ENCODE data around the gene SLC16A3.

SLC16A3 gene

GRCh38 chr17:82267575-82268379, 38.9 kb downstream of the SLC16A3 start (continued):
- TF ChIP-seq PATZ1 (tag by site-specific recombination; IDR thresholded peaks at IDR 0.05) (peak; percentile 84), MZF1 (tag by site-specific recombination; IDR thresholded peaks at IDR 0.05; ENCODE audit: borderline replicate concordance) (no peak), ZNF558 (tag by site-specific recombination; IDR thresholded peaks at IDR 0.05) (no peak), ZNF701 (tag by site-specific recombination; IDR thresholded peaks at IDR 0.05) (no peak), ZNF610 (tag by site-specific recombination; IDR thresholded peaks at IDR 0.05; ENCODE audit: borderline replicate concordance) (no peak), ZNF248 (tag by site-specific recombination; IDR thresholded peaks at IDR 0.05) (no peak), ZNF560 (tag by site-specific recombination; IDR thresholded peaks at IDR 0.05; ENCODE audit: borderline replicate concordance) (no peak), ZNF623 (tag by site-specific recombination; IDR thresholded peaks at IDR 0.05) (peak; percentile 5; the same call in 1 of the 2 replicates), ZBTB48 (tag by site-specific recombination; IDR thresholded peaks at IDR 0.05) (no peak), ZNF366 (tag by site-specific recombination; conservative IDR thresholded peaks at IDR 0.05) (peak; percentile 49; the same call in 1 of the 2 replicates), OVOL3 (tag by site-specific recombination; IDR thresholded peaks at IDR 0.05) (no peak), ZSCAN16 (tag by site-specific recombination; IDR thresholded peaks at IDR 0.05) (no peak), GLIS2 (tag by site-specific recombination; IDR thresholded peaks at IDR 0.05) (peak; percentile 82), TCF7L2 (IDR thresholded peaks at IDR 0.05; ENCODE audit: borderline replicate concordance, low read depth, low read length) (no peak), ZBTB44 (tag by site-specific recombination; IDR thresholded peaks at IDR 0.05) (no peak), ZNF473 (tag by site-specific recombination; IDR thresholded peaks at IDR 0.05) (no peak), BCL6B (tag by site-specific recombination; IDR thresholded peaks at IDR 0.05) (no peak), ZNF677 (tag by site-specific recombination; IDR thresholded peaks at IDR 0.05) (0 out of 2 replicates have a peak, but pooled peaks have one; percentile 12), ZNF645 (tag by site-specific recombination; IDR thresholded peaks at IDR 0.05) (no peak), KLF8 (tag by site-specific recombination; IDR thresholded peaks at IDR 0.05) (peak; percentile 25; the same call in 1 of the 2 replicates), ZNF660 (tag by site-specific recombination; IDR thresholded peaks at IDR 0.05) (peak; percentile 78)
- TF ChIP-seq, protein P1, sequence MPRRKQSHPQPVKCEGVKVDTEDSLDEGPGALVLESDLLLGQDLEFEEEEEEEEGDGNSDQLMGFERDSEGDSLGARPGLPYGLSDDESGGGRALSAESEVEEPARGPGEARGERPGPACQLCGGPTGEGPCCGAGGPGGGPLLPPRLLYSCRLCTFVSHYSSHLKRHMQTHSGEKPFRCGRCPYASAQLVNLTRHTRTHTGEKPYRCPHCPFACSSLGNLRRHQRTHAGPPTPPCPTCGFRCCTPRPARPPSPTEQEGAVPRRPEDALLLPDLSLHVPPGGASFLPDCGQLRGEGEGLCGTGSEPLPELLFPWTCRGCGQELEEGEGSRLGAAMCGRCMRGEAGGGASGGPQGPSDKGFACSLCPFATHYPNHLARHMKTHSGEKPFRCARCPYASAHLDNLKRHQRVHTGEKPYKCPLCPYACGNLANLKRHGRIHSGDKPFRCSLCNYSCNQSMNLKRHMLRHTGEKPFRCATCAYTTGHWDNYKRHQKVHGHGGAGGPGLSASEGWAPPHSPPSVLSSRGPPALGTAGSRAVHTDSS (tag by site-specific recombination; IDR thresholded peaks at IDR 0.05) = no peak
- TF ChIP-seq, protein P2, sequence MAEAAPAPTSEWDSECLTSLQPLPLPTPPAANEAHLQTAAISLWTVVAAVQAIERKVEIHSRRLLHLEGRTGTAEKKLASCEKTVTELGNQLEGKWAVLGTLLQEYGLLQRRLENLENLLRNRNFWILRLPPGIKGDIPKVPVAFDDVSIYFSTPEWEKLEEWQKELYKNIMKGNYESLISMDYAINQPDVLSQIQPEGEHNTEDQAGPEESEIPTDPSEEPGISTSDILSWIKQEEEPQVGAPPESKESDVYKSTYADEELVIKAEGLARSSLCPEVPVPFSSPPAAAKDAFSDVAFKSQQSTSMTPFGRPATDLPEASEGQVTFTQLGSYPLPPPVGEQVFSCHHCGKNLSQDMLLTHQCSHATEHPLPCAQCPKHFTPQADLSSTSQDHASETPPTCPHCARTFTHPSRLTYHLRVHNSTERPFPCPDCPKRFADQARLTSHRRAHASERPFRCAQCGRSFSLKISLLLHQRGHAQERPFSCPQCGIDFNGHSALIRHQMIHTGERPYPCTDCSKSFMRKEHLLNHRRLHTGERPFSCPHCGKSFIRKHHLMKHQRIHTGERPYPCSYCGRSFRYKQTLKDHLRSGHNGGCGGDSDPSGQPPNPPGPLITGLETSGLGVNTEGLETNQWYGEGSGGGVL (tag by site-specific recombination; IDR thresholded peaks at IDR 0.05) = no peak
- TF ChIP-seq, protein P3, sequence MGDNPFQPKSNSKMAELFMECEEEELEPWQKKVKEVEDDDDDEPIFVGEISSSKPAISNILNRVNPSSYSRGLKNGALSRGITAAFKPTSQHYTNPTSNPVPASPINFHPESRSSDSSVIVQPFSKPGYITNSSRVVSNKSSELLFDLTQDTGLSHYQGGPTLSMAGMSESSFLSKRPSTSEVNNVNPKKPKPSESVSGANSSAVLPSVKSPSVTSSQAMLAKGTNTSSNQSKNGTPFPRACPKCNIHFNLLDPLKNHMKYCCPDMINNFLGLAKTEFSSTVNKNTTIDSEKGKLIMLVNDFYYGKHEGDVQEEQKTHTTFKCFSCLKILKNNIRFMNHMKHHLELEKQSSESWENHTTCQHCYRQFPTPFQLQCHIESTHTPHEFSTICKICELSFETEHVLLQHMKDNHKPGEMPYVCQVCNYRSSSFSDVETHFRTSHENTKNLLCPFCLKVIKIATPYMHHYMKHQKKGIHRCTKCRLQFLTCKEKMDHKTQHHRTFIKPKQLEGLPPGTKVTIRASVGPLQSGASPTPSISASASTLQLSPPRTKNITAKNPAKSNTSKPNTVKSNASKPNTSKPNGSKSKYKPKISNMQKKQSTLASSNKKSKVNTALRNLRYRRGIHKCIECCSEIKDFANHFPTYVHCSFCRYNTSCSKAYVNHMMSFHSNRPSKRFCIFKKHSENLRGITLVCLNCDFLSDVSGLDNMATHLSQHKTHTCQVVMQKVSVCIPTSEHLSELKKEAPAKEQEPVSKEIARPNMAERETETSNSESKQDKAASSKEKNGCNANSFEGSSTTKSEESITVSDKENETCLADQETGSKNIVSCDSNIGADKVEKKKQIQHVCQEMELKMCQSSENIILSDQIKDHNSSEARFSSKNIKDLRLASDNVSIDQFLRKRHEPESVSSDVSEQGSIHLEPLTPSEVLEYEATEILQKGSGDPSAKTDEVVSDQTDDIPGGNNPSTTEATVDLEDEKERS (tag by site-specific recombination; IDR thresholded peaks at IDR 0.05) = no peak; the same call in 1 of the 2 replicates

Measured in HEK293 (cell line).